Measurements from ENCODE around the gene ADGRD2.

Gene ADGRD2

GRCh38 chr9:124429530-124429867, 20.8 kb upstream of the ADGRD2 start:
- H3K4me3 ChIP-seq (ENCODE audit: low read length) = no peak overlapping the region
- no peak for DNase-seq (ENCODE audit: low read depth, low spot score)

- H3K4me3 ChIP-seq (ENCODE audit: low read length) = no peak overlapping the region
- no peak for DNase-seq (ENCODE audit: low read depth, low spot score)
Observed at GRCh38 chr9:124436320-124436719, 13.9 kb upstream of the ADGRD2 start.

GRCh38 chr9:124437086-124437485, 13.2 kb upstream of the ADGRD2 start:
- H3K4me3 ChIP-seq (ENCODE audit: low read length) = no peak overlapping the region
- no peak for DNase-seq (ENCODE audit: low read depth, low spot score)

- DNase-seq (ENCODE audit: low read depth, low spot score) = no peak
- H3K4me3 ChIP-seq (ENCODE audit: low read length) = no peak overlapping the region
Observed at GRCh38 chr9:124438091-124438490, 12.2 kb upstream of the ADGRD2 start.

- no peak overlapping the region for H3K4me3 ChIP-seq (ENCODE audit: low read length)
- DNase-seq (ENCODE audit: low read depth, low spot score) = no peak
Observed at GRCh38 chr9:124439086-124439485, 11.2 kb upstream of the ADGRD2 start.

- no peak for DNase-seq (ENCODE audit: low read depth, low spot score)
- no peak overlapping the region for H3K4me3 ChIP-seq (ENCODE audit: low read length)
Observed at GRCh38 chr9:124439686-124440243, 10.5 kb upstream of the ADGRD2 start.

- H3K4me3 ChIP-seq (ENCODE audit: low read length) = no peak overlapping the region
- DNase-seq (ENCODE audit: low read depth, low spot score) = no peak
Observed at GRCh38 chr9:124440786-124441185, 9.5 kb upstream of the ADGRD2 start.

GRCh38 chr9:124441291-124441690, 9.0 kb upstream of the ADGRD2 start:
- DNase-seq (ENCODE audit: low read depth, low spot score) = no peak

GRCh38 chr9:124442379-124442778, 7.9 kb upstream of the ADGRD2 start:
- no peak for DNase-seq (ENCODE audit: low read depth, low spot score)
- no peak overlapping the region for H3K4me3 ChIP-seq (ENCODE audit: low read length)

More at GRCh38 chr9:124441291-124441690, 9.0 kb upstream of the ADGRD2 start:
- no peak overlapping the region for H3K4me3 ChIP-seq (ENCODE audit: low read length)

- H3K4me3 ChIP-seq (ENCODE audit: low read length) = no peak overlapping the region
- no peak for DNase-seq (ENCODE audit: low read depth, low spot score)
Observed at GRCh38 chr9:124442826-124443225, 7.4 kb upstream of the ADGRD2 start.

- H3K4me3 ChIP-seq (ENCODE audit: low read length) = no peak overlapping the region
- no peak for DNase-seq (ENCODE audit: low read depth, low spot score)
Observed at GRCh38 chr9:124443625-124444024, 6.6 kb upstream of the ADGRD2 start.

GRCh38 chr9:124444166-124444565, 6.1 kb upstream of the ADGRD2 start:
- H3K4me3 ChIP-seq (ENCODE audit: low read length) = no peak overlapping the region
- DNase-seq (ENCODE audit: low read depth, low spot score) = no peak

- no peak overlapping the region for H3K4me3 ChIP-seq (ENCODE audit: low read length)
- DNase-seq (ENCODE audit: low read depth, low spot score) = no peak
Observed at GRCh38 chr9:124447297-124447661, 3.0 kb upstream of the ADGRD2 start.

GRCh38 chr9:124448019-124448418, 2.2 kb upstream of the ADGRD2 start:
- no peak overlapping the region for H3K4me3 ChIP-seq (ENCODE audit: low read length)
- no peak for DNase-seq (ENCODE audit: low read depth, low spot score)

GRCh38 chr9:124449381-124450151, 685 bp upstream of the ADGRD2 start:
- no peak for DNase-seq (ENCODE audit: low read depth, low spot score)
- H3K4me3 ChIP-seq (ENCODE audit: low read length) = no peak overlapping the region

- no peak overlapping the region for H3K4me3 ChIP-seq (ENCODE audit: low read length)
- no peak for DNase-seq (ENCODE audit: low read depth, low spot score)
Observed at GRCh38 chr9:124450931-124451661, 845 bp downstream of the ADGRD2 start.

GRCh38 chr9:124452326-124452725, 2.1 kb downstream of the ADGRD2 start:
- no peak overlapping the region for H3K4me3 ChIP-seq (ENCODE audit: low read length)
- no peak for DNase-seq (ENCODE audit: low read depth, low spot score)

- DNase-seq (ENCODE audit: low read depth, low spot score) = no peak
- H3K4me3 ChIP-seq (ENCODE audit: low read length) = no peak overlapping the region
Observed at GRCh38 chr9:124452841-124453585, 2.8 kb downstream of the ADGRD2 start.

GRCh38 chr9:124453586-124454191, 3.4 kb downstream of the ADGRD2 start:
- DNase-seq (ENCODE audit: low read depth, low spot score) = no peak
- no peak overlapping the region for H3K4me3 ChIP-seq (ENCODE audit: low read length)
